Left lung (tissue), 10 donors: ENCODE measurements around the gene VEZT. TPM values are rescaled to one million over a fixed set of nuclear protein-coding genes. Genes with fewer than 3 reads are reported as not detected.

Source experiments
- ATAC-seq: fragments of 200-7000 bp; cut with Tn5 transposase; one replicate; pipeline ENCODE4 v1.9.1; 2020; ENCODE audit warnings: moderate library complexity
- DNase-seq, 4 donors: peaks; one replicate each; pipeline ENCODE4 v3.0.0-alpha.2; 2013 to 2020
- H3K27ac ChIP-seq, 2 donors: fragments of 200-600 bp; sonication (generic) in 1 of 2; one replicate each; pipeline versions ENCODE4 v1.5.0 to v1.8.0; 2020 to 2021
- H3K27me3 ChIP-seq, 2 donors: fragments of 200-600 bp; sonication (generic) in 1 of 2; one replicate each; pipeline versions ENCODE4 v1.5.0 to v1.8.0; 2020 to 2021
- H3K36me3 ChIP-seq, 2 donors: fragments of 200-600 bp; sonication (generic) in 1 of 2; one replicate each; pipeline versions ENCODE4 v1.5.0 to v1.8.0; 2020 to 2021
- H3K4me1 ChIP-seq, 2 donors: fragments of 200-600 bp; one replicate each; pipeline ENCODE4 v1.8.0; 2021
- H3K4me3 ChIP-seq, 2 donors: fragments of 200-600 bp; sonication (generic) in 1 of 2; one replicate each; pipeline versions ENCODE4 v1.5.0 to v1.8.0; 2020 to 2021; ENCODE audit warnings: mild to moderate bottlenecking in 1 of 2
- H3K9me3 ChIP-seq, 2 donors: fragments of 200-600 bp; sonication (generic) in 1 of 2; one replicate each; pipeline versions ENCODE4 v1.5.0 to v1.8.0; 2020 to 2021
- intact Hi-C, 2 donors: fragments of 100-400 bp; cut with DNase I; formaldehyde crosslinking; loops; one replicate each; pipeline versions ENCODE4 v1.11.2 to v1.14.2; 2022
- polyA plus RNA-seq, 6 donors: library from polyadenylated mRNA; unstranded; fragments of 120-200 nt; gene quantifications; one replicate each; pipeline ENCODE4 v1.2.1, GENCODE V29; 2013; ENCODE audit not compliant: insufficient read length in 6 of 6
- total RNA-seq, 2 donors: library from RNA; stranded (reverse); fragmentation: NEBNext Ultra II Directional; extraction: Animal tissue kit (Norgen Biotek cat#: 25700); gene quantifications; one replicate each; pipeline ENCODE4 v1.2.1, GENCODE V29; 2021
- TF ChIP-seq, protein P1 (sequence below), 2 donors: fragments of 200-600 bp; sonication (generic) in 1 of 2; IDR thresholded peaks; one replicate each; pipeline versions ENCODE4 v1.5.0 to v1.8.0; 2021; ENCODE audit warnings: antibody characterized with exemption in 2 of 2
- donor health status: DM: no; HTN: yes; CAD: no.
- donor health status: DM: no; HTN: no; CAD: no.

VEZT gene
- total and polyA plus RNA-seq, 8 donors: 69.4 to 108 (median 87.1) TPM

DNA sequence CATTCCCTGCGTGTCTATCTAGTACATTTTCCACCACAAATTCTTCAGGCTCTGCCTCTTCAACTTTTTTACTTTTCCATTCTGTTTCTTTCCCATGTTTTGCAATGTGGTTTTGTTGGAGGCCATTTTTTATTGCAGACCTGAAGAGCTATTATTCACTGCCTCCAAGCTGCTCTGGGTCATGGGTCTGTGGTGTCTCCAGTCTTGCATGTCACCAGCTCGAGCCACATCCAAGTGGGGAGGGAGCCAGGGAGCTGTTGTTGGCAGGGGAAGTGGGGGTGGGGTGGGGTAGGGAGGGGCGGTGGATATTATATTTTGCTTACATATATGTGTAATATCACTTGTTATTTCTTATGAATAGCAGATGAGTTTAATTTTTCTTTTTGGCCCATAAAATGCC is 69.1 kb downstream of the VEZT start:
- no peaks in the 10 kb centered on the region for H3K9me3 ChIP-seq
- H3K4me3 ChIP-seq: no peak overlapping the region
- intact Hi-C loops: no loop called here
- no peaks in the 10 kb centered on the region for H3K27me3 ChIP-seq
- H3K27ac ChIP-seq: no peak overlapping the region
- TF ChIP-seq, protein P1, sequence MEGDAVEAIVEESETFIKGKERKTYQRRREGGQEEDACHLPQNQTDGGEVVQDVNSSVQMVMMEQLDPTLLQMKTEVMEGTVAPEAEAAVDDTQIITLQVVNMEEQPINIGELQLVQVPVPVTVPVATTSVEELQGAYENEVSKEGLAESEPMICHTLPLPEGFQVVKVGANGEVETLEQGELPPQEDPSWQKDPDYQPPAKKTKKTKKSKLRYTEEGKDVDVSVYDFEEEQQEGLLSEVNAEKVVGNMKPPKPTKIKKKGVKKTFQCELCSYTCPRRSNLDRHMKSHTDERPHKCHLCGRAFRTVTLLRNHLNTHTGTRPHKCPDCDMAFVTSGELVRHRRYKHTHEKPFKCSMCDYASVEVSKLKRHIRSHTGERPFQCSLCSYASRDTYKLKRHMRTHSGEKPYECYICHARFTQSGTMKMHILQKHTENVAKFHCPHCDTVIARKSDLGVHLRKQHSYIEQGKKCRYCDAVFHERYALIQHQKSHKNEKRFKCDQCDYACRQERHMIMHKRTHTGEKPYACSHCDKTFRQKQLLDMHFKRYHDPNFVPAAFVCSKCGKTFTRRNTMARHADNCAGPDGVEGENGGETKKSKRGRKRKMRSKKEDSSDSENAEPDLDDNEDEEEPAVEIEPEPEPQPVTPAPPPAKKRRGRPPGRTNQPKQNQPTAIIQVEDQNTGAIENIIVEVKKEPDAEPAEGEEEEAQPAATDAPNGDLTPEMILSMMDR (IDR thresholded peaks at IDR 0.05): no peak
- DNase-seq (no peak), ATAC-seq (no peak)
- peaks cover 0 to 68% of the 10 kb centered on the region in 2 donors for H3K36me3 ChIP-seq
- no peaks in the 10 kb centered on the region for H3K4me1 ChIP-seq

DNA sequence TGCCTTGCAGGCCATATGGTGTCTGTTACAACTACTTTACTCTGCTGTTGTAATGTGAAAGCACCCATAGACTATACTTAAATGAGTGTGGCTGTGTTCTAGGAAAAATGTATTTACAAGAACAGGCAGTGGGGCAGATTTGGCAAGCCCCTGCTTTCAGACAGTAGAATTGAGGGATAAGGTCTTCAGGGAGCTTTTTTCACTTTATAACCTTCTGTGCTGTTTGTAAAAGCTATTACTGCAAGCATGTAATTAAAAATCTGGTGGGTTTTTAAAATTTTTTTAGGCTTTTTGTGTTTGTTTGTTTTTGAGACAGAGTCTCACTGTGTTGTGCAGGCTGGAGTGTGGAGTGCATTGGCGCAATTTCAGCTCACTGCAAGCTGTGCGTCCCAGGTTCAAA is 73.9 kb downstream of the VEZT start:
- TF ChIP-seq, protein P1 (IDR thresholded peaks at IDR 0.05): no peak
- DNase-seq (no peak), ATAC-seq (no peak)
- Histone ChIP-seq H3K27ac (no peak overlapping the region), H3K27me3 (no peaks in the 10 kb centered on the region), H3K36me3 (peaks cover 0 to 57% of the 10 kb centered on the region in 2 donors), H3K4me1 (no peaks in the 10 kb centered on the region), H3K9me3 (no peaks in the 10 kb centered on the region), H3K4me3 (no peak overlapping the region)
- intact Hi-C loops: no loop called here

DNA sequence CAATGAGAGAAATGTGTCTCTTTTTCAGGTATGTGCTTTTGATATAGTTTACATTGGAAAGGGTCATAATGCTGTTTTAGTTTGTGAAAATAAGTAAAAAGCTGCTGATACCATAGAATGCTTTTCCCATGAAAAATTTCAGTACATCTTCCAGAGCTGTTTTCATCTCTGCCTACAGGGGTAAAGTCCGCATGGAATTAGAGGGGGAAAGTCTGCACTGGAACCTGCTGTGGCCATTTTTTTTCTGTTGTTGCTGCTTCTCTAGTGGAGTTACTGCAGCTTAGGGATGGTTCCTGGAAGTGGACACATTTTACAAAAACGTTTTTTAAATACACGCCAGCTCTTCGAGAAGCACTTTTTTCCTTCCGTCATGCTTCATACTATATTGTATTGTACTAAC is 81.3 kb downstream of the VEZT start:
- Histone ChIP-seq H3K9me3 (no peaks in the 10 kb centered on the region), H3K27me3 (no peaks in the 10 kb centered on the region), H3K4me3 (no peak overlapping the region), H3K36me3 (peaks cover 0 to 58% of the 10 kb centered on the region in 2 donors), H3K27ac (no peak overlapping the region), H3K4me1 (peaks cover 0 to under 1% of the 10 kb centered on the region in 2 donors)
- intact Hi-C loops: no loop called here
- no peak for DNase-seq
- TF ChIP-seq, protein P1 (IDR thresholded peaks at IDR 0.05): no peak
- no peak for ATAC-seq

DNA sequence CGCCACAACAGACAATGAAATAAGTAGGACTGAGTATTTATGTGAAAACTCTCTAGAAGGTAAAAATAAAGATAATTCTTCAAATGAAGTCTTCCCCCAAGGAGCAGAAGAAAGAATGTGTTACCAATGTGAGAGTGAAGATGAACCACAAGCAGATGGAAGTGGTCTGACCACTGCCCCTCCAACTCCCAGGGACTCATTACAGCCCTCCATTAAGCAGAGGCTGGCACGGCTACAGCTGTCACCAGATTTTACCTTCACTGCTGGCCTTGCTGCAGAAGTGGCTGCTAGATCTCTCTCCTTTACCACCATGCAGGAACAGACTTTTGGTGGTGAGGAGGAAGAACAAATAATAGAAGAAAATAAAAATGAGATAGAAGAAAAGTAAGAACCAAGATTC is 82.7 kb downstream of the VEZT start:
- H3K27me3 ChIP-seq: no peaks in the 10 kb centered on the region
- ATAC-seq (no peak), DNase-seq (no peak)
- intact Hi-C loops: no loop called here
- peaks cover 0 to 5% of the 10 kb centered on the region in 2 donors for H3K4me1 ChIP-seq
- no peak overlapping the region for H3K27ac ChIP-seq
- H3K36me3 ChIP-seq: peaks cover 0 to 44% of the 10 kb centered on the region in 2 donors
- TF ChIP-seq, protein P1 (IDR thresholded peaks at IDR 0.05): no peak
- H3K9me3 ChIP-seq: no peaks in the 10 kb centered on the region
- H3K4me3 ChIP-seq: no peak overlapping the region

DNA sequence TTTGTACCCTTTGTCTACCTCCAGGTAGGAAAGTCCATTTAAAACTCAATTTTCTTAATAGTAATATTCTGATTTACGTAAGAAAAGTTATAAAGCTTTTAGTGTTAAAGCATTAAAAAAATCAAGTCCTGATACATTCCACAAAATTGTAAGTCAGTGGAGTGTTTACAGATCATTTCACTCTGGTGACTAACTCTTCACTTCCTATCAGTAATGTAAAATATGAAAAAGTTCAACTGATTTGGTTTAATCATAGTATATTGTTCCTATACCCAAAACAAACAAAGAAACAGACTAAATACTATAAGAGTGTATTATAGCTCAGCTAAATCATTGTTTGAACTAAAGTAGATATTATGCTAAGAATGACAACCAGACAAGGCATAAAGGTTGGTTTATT is 85.9 kb downstream of the VEZT start:
- intact Hi-C loops: no loop called here
- Histone ChIP-seq H3K9me3 (no peaks in the 10 kb centered on the region), H3K36me3 (peaks cover 0 to 29% of the 10 kb centered on the region in 2 donors), H3K4me1 (peaks cover 0 to 5% of the 10 kb centered on the region in 2 donors), H3K27ac (no peak overlapping the region), H3K4me3 (no peak overlapping the region), H3K27me3 (no peaks in the 10 kb centered on the region)
- peak; percentile 39 for ATAC-seq
- no peak for DNase-seq
- TF ChIP-seq, protein P1 (IDR thresholded peaks at IDR 0.05): no peak
